Tongue (tissue), 2 donors: ENCODE measurements around the gene POLD4. TPM values are rescaled to one million over a fixed set of nuclear protein-coding genes. Genes with fewer than 3 reads are reported as not detected.

Experiments
- DNase-seq: peaks from one replicate; pipeline ENCODE4 v3.0.0-alpha.2; 2015
- total RNA-seq: library from RNA; depleted of rRNA; stranded (reverse); fragments of >200 nt; gene quantifications from one replicate; pipeline ENCODE4 v1.2.3, GENCODE V29; 2014

The POLD4 gene
- total RNA-seq, 1 donor from 2014 or later, result 20.1 TPM

DNA sequence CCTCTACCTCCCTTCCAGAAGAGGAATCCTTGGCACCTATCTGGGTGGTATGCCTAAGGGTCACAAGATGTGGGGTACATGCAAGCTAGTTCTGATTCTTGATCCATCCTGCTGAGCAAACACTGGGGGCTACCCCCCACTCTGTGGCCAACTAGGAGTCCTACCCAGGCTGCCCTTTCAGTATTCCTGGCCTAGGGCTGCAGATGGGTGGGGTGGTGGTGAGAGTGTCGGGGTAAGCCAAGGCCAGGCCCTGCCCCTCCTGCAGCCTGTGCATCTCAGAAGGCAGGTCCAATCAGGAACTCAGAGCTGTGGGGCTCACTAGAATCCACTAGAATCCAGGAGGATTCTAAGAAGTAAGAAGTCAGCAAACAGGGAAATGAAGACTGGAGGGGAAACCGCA, 39.1 kb downstream of the POLD4 start:
- DNase-seq, result no peak

GRCh38 chr11:67313125-67313890, 40.0 kb downstream of the POLD4 start:
- DNase-seq, result no peak

DNA sequence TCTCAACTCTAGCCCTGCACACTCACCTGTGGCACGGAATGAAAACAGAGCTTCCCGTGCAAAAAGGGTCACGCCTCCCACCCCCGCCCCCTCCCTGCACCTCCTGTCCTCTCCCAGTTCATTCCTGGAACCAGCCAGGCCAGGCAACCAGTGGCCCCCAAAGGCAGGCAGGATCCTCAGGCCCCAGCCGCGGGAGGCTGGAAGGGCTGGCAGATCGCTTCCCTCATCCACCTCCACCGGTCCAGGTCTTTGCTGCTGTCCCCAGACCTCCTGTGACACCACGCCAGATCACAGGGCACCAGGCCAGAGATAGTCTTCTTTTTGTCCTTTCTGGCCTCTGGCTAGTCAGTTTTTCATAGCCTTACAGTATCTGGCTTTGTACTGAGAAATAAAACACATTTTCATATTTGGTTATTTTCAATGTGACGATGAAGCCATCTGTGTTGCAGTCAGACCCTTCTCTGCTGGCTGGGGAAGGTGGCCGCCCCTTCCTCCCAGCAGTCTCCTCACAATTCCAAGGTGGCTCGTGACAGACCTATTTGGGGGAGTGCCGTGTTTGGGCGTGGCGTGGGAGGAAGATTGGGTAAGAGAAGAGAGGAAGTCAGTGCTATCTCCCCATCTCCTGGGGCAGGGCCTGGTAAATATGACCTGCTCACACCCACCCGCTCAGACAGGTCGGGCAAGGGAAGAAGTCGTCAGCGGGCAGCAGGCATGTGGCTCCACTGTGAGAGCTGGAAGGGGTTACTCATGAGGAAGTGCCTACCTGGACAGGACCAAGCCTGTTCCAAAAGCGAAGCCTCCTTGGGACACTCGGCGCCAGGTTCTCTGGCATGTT, 40.9 kb downstream of the POLD4 start:
- DNase-seq, result no peak

- no peak for DNase-seq
Measured at GRCh38 chr11:67311556-67312082, 41.7 kb downstream of the POLD4 start.

- no peak for DNase-seq
Measured at GRCh38 chr11:67311051-67311555, 42.2 kb downstream of the POLD4 start.

DNA sequence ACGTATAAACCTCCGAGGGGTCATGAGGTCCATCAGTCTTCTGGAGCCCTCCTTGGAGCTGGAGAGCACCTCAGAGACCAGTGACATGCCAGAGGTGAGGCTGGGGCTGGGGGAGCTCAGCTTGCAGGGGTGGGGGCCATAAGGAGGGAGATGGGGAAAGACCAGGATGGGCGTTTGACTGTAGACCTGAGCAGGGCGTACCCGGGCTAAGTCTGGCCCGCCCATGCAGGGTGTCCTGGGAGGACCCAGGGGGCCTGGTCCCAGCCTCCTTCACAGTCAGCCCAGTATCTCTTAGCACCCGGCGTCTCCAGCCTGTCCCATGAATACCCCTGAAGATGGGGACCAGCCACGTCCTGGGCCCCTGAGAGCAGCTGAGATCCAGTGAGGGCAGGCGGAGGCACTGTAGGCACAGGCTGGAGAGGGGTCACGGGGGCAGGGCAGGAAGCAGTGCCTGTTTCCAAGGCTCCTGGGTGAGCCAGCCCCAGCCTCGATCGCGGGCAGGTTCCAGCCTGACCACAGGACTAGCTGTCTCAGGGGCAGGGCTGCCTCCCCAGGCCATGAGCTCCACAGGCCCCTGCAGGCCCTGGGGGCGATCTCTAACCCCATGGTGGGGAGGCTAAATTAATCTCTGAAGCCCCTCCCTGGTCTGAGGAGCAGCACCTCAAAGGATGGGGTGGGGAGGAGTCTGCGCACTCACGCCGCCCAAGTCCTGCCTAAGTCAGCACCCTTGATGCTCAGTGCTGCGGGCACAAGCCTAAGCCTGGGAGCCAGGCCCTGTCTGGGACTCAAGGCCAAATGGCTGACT, 42.9 kb downstream of the POLD4 start:
- no peak for DNase-seq

GRCh38 chr11:67309661-67310061, 43.7 kb downstream of the POLD4 start:
- DNase-seq, result no peak

GRCh38 chr11:67309166-67309565, 44.2 kb downstream of the POLD4 start:
- no peak for DNase-seq

DNA sequence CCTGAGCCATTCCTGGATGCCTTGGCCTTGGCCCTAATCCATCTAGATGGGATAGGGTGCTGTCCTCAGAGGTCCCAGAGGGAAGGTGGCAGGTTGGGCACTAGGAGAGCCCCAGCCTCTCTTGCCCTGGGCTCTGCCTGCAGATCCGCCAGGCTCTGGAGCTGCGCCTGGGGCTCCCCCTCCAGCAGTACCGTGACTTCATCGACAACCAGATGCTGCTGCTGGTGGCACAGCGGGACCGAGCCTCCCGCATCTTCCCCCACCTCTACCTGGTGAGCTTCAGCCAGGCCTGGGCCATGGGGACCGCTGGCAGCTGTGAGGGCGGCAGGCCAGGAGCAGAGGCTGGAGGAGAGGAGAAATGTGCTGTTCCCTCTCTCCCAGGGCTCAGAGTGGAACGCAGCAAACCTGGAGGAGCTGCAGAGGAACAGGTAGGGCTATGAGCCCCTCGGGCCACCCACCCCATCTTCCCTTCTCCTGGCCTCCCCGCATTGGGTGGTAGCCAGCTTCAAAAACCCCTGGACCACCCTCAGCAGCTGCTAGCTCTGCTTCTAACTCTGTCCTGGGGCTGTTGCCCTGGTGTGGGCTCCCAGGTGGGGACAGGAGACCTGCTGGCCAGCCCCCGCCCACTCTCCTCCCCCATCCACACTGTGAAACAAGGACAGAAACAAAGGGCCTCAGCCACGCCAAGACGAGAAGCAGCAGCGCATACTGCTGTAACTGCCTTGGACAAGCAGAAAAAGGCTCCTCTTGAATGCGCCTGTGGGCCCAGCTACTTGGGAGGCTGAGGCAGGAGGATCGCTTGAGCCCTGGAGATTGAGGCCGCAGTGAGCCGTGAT, 45.1 kb downstream of the POLD4 start:
- no peak for DNase-seq

DNA sequence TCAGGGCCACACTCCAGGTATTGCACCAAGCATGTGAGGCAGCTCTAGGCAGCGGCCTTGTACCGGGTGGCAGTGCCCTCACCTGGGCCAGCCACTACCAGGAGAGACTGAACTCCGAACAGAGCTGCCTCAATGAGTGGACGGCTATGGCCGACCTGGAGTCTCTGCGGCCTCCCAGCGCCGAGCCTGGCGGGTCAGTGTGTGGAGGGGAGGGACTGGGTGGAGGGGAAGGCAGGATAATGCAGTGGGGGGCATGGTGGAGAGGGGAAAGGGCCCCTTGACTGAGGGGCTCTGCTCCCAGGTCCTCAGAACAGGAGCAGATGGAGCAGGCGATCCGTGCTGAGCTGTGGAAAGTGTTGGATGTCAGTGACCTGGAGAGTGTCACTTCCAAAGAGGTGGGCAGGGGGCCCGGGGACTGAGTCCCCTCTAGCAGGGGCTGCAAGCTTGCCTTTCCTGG, 45.8 kb downstream of the POLD4 start:
- no peak for DNase-seq

GRCh38 chr11:67306769-67307544, 46.4 kb downstream of the POLD4 start:
- DNase-seq, result no peak

DNA sequence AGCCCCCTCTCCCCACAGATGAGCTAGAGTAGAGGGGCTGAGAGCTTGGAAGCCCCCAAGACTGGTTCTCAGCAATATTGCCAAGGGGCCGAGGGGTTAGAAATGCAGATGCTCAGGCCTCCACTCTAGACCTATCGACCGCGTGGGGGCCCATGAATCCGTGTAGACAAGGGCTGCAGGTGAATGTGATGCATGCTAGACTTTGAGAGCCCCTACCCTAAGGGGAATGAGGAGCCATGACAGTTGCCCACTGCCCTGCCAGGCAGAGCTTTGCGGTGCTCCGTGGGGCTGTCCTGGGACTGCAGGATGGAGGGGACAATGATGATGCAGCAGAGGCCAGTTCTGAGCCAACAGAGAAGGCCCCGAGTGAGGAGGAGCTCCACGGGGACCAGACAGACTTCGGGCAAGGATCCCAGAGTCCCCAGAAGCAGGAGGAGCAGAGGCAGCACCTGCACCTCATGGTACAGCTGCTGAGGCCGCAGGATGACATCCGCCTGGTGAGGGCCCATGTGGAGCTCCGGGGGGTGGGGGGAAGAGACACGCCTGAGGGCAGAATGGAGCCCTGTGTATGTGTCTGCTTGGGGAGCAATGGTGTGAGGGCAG, 48.7 kb downstream of the POLD4 start:
- no peak for DNase-seq

DNA sequence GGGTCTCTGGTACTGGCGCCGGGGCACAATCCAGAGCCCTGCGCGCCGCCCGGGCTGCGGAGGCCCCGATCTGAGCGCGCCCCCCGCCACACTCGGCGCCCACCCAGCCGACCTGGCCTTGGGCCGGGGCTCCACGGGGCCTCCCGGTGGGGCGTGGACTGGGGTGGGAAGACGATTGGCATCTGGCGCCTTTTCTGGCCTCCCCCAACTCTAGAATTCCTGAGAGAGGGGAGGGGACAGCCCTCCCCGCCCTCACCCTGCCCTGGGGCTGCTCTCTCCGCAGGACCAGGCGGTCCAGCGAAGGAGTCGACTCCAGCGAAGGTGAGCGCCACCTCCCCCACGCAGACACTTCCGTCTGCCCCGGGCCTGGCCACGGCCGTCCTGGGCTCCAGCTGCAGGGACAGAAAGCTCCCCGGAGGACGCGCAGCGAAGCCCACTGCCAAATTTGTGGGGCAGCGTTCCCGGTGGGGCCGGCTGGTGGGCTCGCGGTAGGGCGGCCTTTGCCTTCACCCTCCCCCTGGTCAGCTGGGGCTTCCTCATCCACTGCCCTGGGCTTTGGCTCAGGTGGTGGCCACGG, 49.4 kb downstream of the POLD4 start:
- peak; percentile 47 for DNase-seq

DNA sequence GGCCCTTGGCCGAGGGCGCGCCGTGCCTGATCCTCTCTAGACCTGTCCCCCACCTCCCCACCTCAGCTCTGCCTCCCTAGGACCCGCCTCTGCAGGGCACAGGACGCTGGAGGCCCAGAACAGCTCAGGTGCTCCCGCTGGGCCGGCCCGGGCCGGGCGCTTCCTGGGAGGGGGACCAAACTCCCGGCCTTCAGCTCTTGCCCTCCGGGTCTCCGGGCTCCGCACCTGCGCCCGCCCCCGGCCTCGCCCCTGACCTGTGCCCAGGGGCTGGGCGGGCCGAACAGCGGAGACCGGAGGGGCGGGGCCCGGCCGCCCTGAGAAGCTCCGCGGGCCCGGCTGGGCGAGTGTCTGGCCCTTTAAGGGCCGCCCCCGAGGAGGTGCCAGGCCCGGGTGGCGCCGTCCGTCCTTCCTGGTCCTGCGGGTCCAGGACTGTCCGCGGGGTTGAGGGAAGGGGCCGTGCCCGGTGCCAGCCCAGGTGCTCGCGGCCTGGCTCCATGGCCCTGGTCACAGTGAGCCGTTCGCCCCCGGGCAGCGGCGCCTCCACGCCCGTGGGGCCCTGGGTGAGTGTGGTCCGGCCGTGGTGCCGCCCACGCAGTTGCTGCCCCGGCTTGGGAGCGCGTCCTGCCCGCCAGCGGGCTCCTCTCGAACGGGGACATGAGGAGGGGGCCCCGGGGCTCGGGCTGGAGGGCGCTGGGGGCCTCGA, 50.1 kb downstream of the POLD4 start, which contains the start of gene SSH3:
SSH3 (plus strand) TSS at position 399 of the 703 bp plus-strand sequence; CDS start at position 495, 96 bp downstream.
- DNase-seq, result peak; percentile 78

DNA sequence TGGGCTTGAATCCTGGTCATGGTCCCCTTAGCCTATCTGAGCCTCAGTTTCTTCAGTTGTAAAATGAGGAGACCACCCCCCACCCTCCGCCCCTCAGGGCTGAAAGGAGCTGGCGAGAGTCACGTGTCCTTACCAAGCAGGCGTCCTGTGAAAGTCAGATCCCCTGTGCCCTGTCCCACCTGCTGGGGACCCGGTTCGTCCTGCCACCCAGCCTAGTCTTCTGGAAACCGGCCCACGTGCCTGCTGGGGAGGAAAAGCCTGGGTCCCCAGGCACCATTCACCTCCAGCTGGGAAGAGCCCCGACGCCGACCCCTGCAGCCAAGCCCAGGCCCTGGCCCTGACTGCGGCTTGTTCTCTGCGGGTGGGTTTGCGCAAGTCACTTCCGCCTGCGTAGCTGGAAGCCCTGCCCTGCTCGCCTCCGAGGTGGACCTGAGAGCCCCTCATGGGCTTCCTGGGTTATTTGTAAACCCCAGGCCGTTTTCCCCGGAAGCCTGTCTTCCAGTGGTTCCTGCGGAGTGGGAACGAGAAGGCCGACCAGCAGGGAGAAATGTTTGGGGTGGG, 50.7 kb downstream of the POLD4 start:
- peak; percentile 47 for DNase-seq

GRCh38 chr11:67301951-67302516, 51.3 kb downstream of the POLD4 start:
- peak; percentile 94 for DNase-seq

DNA sequence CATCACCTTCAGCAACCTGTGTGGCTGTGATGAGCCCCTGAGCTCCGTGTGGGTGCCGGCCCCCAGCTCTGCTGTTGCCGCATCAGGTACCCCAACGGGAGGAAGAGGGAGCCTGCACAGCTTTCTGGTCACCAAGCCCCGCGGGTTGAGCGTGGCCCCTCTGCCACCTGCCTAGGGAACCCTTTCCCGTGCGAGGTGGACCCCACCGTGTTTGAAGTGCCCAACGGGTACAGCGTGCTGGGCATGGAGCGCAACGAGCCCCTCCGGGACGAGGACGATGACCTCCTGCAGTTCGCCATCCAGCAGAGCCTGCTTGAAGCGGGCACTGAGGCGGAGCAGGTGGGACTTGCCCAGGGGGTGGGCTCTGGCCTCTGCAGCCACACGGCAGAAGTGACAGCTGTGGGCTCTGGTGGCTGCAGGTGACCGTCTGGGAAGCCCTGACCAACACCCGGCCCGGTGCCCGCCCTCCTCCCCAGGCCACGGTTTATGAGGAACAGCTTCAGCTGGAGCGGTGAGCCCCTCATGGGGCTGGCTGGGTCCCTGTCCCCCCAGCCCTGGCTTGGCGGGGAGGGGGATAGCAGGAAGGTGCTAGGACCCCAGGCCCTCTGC, 51.9 kb downstream of the POLD4 start:
- DNase-seq, result no peak
